Transverse colon (tissue), 4 donors: ENCODE results near the gene ABLIM2.

Experiments used
- EP300 ChIP-seq: sonication (generic); formaldehyde crosslinking; IDR thresholded peaks from one replicate; pipeline ENCODE4 v1.6.1; 2017; ENCODE audit warnings: antibody characterized with exemption, low read depth
- POLR2A ChIP-seq: fragments of 450-650 bp; IDR thresholded peaks from one replicate; pipeline ENCODE4 v1.6.1; 2016; ENCODE audit warnings: antibody characterized with exemption, mild to moderate bottlenecking, moderate library complexity
- POLR2AphosphoS5 ChIP-seq, 3 donors: sonication (generic); formaldehyde crosslinking; IDR thresholded peaks; one replicate each; pipeline ENCODE4 v1.6.1; 2016; ENCODE audit warnings: antibody characterized with exemption in 3 of 3
- TF ChIP-seq, protein P1 (sequence below), 5 experiments: fragments of 200-600 bp in 3 of 5; fragments of 450-650 bp in 2 of 5; sonication (generic) in 3 of 5; IDR thresholded peaks; 1 replicate in 2 of 5; 2 replicates in 3 of 5; pipeline ENCODE4 v1.5.1; 2016 to 2017; ENCODE audit warnings: antibody characterized with exemption in 5 of 5, inconsistent platforms in 3 of 5, mild to moderate bottlenecking in 2 of 5, moderate library complexity in 1 of 5

DNA sequence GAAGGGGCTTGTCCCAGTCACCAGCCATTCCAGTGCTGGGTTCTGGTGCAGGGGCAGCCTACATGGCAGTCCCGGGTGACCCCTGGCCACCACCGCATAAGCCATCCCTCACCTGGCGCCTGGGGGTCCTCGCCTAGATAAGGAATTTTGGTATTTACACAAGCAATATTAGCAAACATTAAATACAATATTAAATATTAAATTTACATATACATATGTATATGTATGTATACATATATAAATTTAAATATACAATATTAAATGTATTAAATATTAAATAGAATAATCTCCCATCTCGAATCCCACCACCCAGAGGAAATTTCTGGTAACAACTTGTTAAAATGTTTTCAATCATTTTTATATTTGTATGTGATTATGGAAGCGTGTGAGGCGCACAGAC is 114.4 kb downstream of the ABLIM2 start:
- TF ChIP-seq, protein P1, sequence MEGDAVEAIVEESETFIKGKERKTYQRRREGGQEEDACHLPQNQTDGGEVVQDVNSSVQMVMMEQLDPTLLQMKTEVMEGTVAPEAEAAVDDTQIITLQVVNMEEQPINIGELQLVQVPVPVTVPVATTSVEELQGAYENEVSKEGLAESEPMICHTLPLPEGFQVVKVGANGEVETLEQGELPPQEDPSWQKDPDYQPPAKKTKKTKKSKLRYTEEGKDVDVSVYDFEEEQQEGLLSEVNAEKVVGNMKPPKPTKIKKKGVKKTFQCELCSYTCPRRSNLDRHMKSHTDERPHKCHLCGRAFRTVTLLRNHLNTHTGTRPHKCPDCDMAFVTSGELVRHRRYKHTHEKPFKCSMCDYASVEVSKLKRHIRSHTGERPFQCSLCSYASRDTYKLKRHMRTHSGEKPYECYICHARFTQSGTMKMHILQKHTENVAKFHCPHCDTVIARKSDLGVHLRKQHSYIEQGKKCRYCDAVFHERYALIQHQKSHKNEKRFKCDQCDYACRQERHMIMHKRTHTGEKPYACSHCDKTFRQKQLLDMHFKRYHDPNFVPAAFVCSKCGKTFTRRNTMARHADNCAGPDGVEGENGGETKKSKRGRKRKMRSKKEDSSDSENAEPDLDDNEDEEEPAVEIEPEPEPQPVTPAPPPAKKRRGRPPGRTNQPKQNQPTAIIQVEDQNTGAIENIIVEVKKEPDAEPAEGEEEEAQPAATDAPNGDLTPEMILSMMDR (IDR thresholded peaks at IDR 0.05) = no peak
- TF ChIP-seq EP300 (no peak), POLR2A (no peak), POLR2AphosphoS5 (IDR thresholded peaks at IDR 0.05) (no peak)
